ENCODE measurements around the gene SOX13. TPM values are rescaled to one million over a fixed set of nuclear protein-coding genes. Genes with fewer than 3 reads are reported as not detected.

SOX13 gene
- total RNA-seq, 6 experiments from 2014 or later = 12.5 to 29.1 (median 17.1) TPM

GRCh38 chr1:204172404-204173029 lies 99.6 kb downstream of the SOX13 start:
- no peak for TF ChIP-seq POLR2A (IDR thresholded peaks at IDR 0.05)
- TF ChIP-seq, protein P1, sequence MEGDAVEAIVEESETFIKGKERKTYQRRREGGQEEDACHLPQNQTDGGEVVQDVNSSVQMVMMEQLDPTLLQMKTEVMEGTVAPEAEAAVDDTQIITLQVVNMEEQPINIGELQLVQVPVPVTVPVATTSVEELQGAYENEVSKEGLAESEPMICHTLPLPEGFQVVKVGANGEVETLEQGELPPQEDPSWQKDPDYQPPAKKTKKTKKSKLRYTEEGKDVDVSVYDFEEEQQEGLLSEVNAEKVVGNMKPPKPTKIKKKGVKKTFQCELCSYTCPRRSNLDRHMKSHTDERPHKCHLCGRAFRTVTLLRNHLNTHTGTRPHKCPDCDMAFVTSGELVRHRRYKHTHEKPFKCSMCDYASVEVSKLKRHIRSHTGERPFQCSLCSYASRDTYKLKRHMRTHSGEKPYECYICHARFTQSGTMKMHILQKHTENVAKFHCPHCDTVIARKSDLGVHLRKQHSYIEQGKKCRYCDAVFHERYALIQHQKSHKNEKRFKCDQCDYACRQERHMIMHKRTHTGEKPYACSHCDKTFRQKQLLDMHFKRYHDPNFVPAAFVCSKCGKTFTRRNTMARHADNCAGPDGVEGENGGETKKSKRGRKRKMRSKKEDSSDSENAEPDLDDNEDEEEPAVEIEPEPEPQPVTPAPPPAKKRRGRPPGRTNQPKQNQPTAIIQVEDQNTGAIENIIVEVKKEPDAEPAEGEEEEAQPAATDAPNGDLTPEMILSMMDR (IDR thresholded peaks at IDR 0.05) = no peak
- ATAC-seq (no peak), DNase-seq (no peak)
- Histone ChIP-seq H3K4me3 (no peak overlapping the region), H3K4me1 (peaks cover 0 to 20% (median 0%) of the 10 kb centered on the region in 4 donors), H3K27ac (no peak overlapping the region), H3K27me3 (no peaks in the 10 kb centered on the region), H3K9me3 (no peaks in the 10 kb centered on the region), H3K36me3 (no peaks in the 10 kb centered on the region)
- intact Hi-C loops (cut with DNase I) = no loop called here
- WGBS (ENCODE audit: insufficient coverage, low coverage, low lambda C conversion rate, missing lambda C conversion rate) = 95% methylated on average over 2 of the region's 2 CpGs

DNA sequence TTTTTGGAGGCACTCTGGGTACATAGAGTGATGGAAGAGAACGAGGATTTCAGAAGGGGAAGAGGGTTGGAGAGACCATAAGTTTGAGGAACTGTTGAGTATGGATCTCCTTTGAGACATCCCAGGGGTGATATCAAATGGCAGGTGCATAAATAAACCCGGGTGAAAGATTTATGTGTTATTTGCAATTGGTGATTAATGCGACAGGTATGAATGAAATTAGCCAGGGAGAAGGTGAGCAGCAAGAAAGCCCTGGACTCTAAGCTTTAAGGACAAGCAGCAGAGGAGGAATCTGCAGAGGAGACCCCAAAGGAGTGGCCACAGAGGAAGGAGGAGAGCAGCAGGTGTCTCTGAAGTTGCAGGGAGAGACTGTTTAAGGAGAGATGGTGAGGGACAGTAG lies 102.0 kb downstream of the SOX13 start:
- Histone ChIP-seq H3K27me3 (no peaks in the 10 kb centered on the region), H3K36me3 (no peaks in the 10 kb centered on the region), H3K4me1 (peaks cover 0 to 20% (median 0%) of the 10 kb centered on the region in 4 donors), H3K9me3 (no peaks in the 10 kb centered on the region), H3K27ac (no peak overlapping the region), H3K4me3 (no peak overlapping the region)
- TF ChIP-seq, protein P1 (IDR thresholded peaks at IDR 0.05) = no peak
- no peak for TF ChIP-seq POLR2A (IDR thresholded peaks at IDR 0.05)
- 61% methylated on average over 3 of the region's 3 CpGs for WGBS (ENCODE audit: insufficient coverage, low coverage, low lambda C conversion rate, missing lambda C conversion rate)
- intact Hi-C loops (cut with DNase I) = no loop called here
- ATAC-seq = no peak
- no peak for DNase-seq

- 80% methylated on average over 5 of the region's 5 CpGs for WGBS (ENCODE audit: insufficient coverage, low coverage, low lambda C conversion rate, missing lambda C conversion rate)
- ATAC-seq (no peak), DNase-seq (no peak)
- Histone ChIP-seq H3K4me1 (peaks cover 0 to 9% (median 0%) of the 10 kb centered on the region in 4 donors), H3K27ac (no peak overlapping the region), H3K36me3 (no peaks in the 10 kb centered on the region), H3K9me3 (no peaks in the 10 kb centered on the region), H3K4me3 (no peak overlapping the region), H3K27me3 (no peaks in the 10 kb centered on the region)
- TF ChIP-seq, protein P1 (IDR thresholded peaks at IDR 0.05) = no peak
- TF ChIP-seq POLR2A (IDR thresholded peaks at IDR 0.05) = no peak
- intact Hi-C loops (cut with DNase I) = no loop called here
Observed at GRCh38 chr1:204176049-204176448, 103.1 kb downstream of the SOX13 start.

DNA sequence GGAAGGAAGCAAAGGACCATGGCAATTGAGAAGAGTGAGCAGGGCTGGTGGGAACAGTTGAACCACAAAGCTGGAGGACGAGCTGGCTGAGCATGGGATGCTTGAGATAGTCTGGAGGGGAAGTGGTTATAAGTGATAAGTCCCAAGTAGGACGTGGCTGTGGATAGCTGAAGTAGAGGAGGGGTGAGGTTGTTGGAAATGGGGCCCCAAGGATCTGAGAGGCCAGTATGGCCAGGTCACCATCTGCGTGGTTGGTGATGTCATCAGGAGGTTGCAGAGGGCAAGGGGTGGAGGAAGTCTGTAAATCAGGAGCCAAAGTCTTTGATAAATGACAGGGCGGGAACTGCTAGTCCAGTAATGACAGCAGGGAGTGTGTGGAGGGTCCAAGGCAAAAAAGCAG lies 104.2 kb downstream of the SOX13 start:
- Histone ChIP-seq H3K27ac (no peak overlapping the region), H3K36me3 (no peaks in the 10 kb centered on the region), H3K9me3 (no peaks in the 10 kb centered on the region), H3K4me3 (no peak overlapping the region), H3K27me3 (no peaks in the 10 kb centered on the region), H3K4me1 (peaks cover 0 to 1% (median 0%) of the 10 kb centered on the region in 4 donors)
- TF ChIP-seq POLR2A (IDR thresholded peaks at IDR 0.05) = no peak
- TF ChIP-seq, protein P1 (IDR thresholded peaks at IDR 0.05) = no peak
- intact Hi-C loops (cut with DNase I) = no loop called here
- ATAC-seq (no peak), DNase-seq (no peak)
- WGBS (ENCODE audit: insufficient coverage, low coverage, low lambda C conversion rate, missing lambda C conversion rate) = 40% methylated on average over 4 of the region's 4 CpGs

Other genes with a start within 250 kb of the SOX13 start
- gene SNRPE, start 211.5 kb upstream of the SOX13 start, total RNA-seq = 10 to 100 TPM; 17.0 to 46.2 (median 36.5) TPM
- gene ETNK2, start 78.9 kb downstream of the SOX13 start, total RNA-seq = 100 to 1,000 TPM in 3 of 6 experiments, 10 to 100 TPM in 3; 30.9 to 231 (median 98.9) TPM
- gene REN, start 93.2 kb downstream of the SOX13 start, total RNA-seq = under 1 TPM in 5 of 6 experiments, not detected in 1; 0.25 to 0.44 (median 0.27) TPM
- 1 to 10 TPM in 1 of 6 experiments, under 1 TPM in 2, not detected in 3; 0.51 to 1.1 (median 0.72) TPM for gene KISS1, start 123.4 kb downstream of the SOX13 start, total RNA-seq
- 100 to 1,000 TPM in 1 of 6 experiments, 10 to 100 TPM in 5; 49.4 to 103 (median 74.5) TPM for gene GOLT1A, start 140.9 kb downstream of the SOX13 start, total RNA-seq